GM12874 (cell line): ENCODE results near the gene ROBO2.

Source experiments
- TF ChIP-seq, protein P1 (sequence below): IDR thresholded peaks from 2 replicates; pipeline ENCODE4 v1.5.1; 2011; ENCODE audit warnings: low read depth, mild to moderate bottlenecking, control low read depth, low read length, moderate library complexity; ENCODE audit not compliant: insufficient read depth

Gene ROBO2

DNA sequence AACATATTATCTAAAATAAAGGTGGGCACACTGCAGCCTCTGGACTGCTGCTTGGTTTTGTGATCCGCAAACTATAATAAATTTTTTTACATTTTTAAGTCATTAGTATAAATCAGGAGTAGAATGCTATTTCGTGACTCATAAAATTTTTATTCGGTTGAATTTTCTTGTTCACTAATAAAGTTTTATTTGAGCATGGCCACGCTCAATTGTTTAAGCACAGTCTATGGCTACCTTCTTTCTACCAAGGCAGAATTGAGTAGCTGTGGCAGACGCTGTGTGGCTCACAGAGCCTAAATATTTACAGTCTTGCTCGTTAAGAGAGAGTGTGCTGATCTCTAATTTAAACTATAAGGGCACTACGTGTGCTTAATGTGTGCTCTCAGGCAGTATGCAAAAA is 28.9 kb downstream of the ROBO2 start:
- TF ChIP-seq, protein P1, sequence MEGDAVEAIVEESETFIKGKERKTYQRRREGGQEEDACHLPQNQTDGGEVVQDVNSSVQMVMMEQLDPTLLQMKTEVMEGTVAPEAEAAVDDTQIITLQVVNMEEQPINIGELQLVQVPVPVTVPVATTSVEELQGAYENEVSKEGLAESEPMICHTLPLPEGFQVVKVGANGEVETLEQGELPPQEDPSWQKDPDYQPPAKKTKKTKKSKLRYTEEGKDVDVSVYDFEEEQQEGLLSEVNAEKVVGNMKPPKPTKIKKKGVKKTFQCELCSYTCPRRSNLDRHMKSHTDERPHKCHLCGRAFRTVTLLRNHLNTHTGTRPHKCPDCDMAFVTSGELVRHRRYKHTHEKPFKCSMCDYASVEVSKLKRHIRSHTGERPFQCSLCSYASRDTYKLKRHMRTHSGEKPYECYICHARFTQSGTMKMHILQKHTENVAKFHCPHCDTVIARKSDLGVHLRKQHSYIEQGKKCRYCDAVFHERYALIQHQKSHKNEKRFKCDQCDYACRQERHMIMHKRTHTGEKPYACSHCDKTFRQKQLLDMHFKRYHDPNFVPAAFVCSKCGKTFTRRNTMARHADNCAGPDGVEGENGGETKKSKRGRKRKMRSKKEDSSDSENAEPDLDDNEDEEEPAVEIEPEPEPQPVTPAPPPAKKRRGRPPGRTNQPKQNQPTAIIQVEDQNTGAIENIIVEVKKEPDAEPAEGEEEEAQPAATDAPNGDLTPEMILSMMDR = no peak

DNA sequence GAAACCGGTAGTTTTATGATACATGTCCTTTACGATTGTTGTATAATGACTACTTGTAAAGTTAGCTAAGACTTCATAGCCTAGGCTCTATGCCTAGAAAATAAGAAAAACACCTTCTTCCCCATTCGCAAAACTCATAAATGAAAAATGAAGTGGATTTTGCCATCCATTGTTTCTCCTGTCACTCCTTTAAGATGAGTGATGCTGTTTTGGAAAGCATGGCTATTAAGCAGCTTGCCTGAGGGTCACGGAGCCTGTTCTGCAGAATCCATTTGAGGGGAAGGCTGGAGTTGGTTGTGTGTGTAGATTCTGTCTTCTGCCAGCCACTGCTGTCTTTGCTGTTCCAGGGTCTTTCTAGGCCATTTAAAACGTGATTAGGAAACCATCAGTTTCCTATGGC is 31.5 kb downstream of the ROBO2 start:
- TF ChIP-seq, protein P1 = no peak

DNA sequence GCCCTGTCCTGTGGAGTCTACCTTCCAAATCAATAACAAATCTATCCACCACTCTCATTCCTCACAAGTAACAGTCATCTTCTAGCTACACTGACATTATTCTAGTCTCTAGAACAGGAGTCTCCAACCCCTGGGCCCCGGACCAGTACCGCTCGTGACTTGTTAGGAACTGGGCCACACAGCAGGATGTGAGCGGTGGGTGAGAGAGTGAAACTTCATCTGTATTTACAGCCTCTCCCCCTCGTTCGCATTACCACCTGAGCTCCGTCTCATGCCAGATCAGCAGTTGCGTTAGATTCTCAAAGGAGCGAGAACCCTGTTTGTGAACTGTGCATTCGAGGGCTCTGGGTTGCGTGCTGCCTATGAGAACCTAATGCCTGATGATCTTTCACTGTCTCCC is 31.9 kb downstream of the ROBO2 start:
- TF ChIP-seq, protein P1 = no peak

DNA sequence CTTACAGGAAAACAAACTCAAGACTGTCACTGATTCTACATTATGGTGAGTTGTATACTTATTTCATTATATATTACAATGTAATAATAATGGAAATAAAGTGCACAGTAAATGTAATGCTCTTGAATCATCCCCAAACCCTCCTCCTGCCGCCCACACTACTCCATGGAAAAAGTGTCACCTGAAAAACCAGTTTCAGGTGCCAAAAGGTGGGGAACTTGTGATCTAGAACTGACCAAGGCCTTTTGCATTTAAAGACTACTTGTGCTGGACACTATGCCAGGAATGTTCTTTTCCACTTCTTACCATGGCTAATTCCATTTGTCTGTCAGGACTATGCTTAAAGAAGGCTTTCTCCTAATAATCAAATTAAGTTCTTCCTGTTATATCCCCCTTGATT is 32.3 kb downstream of the ROBO2 start:
- TF ChIP-seq, protein P1 = no peak

DNA sequence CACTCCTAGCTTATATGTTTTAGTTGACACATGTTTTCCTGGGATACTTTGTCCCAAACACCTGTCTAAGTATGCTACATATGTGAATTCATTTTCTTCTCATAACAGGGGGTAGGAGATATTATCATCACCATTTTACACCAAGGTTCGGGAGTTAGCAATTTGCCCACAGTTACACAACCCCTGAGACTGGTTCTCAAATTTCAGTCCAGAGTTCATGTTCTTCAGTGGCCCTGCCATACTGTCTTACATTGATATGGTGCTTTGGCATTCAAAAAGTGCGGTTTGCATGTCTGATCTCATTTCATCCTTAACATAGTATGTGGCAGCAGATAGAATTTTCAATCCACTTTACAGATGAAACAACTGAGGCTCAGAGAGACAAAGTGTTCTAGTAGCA is 38.4 kb downstream of the ROBO2 start:
- TF ChIP-seq, protein P1 = no peak

DNA sequence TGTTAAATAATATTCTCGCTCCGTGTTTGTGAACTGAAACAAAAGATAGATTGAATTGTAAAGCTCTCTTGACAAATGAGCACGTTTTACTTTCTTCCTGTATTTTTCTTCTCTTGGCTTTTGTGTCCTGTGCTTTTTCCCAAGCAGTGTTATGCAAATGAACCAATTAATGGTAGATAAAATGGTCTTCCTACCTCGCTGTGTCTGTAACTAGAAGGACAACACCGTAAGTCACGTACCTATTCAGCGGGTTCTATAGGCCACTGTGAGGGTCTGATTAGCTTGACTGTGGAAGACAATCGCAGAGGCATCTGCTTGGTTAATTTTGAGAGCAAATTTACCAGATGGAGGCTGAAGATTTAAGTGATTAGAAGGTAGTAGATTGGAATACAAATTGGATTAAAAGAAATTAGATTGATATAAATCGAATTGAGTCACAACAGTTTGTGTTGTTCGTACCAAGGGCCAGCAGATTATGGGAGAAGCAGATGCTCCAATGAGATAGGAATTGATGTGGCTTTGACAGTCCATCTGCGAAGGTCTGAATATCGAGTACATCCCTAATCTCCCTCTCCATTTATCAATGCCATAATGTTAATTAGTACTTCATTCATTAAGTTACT is 40.2 kb downstream of the ROBO2 start:
- TF ChIP-seq, protein P1 = no peak

DNA sequence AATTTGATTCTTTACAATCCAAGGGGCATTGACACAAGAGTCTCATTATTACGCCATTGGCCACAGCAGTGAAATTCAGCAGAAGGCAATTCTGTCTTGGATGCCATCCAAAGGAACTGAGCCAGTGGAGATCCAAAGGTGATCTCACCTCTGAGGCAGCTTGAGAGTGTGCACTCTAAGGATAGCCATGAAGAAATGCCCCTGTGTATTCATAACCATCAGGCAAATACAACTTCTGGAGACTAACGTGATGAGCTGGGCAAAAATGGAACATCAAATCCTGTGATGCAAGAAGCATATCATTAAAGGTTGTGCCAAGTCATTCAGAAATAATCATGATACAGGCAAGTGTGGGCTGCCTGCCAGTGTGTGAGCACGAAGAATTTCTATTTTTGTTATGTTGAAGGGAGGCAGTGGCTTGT is 41.4 kb downstream of the ROBO2 start:
- TF ChIP-seq, protein P1 = no peak
